Left lung (tissue), 10 donors: ENCODE measurements around the gene DYRK4. TPM values are rescaled to one million over a fixed set of nuclear protein-coding genes. Genes with fewer than 3 reads are reported as not detected.

Experiments
- ATAC-seq: fragments of 200-7000 bp; cut with Tn5 transposase; one replicate; pipeline ENCODE4 v1.9.1; 2020; ENCODE audit warnings: moderate library complexity
- DNase-seq, 4 donors: peaks; one replicate each; pipeline ENCODE4 v3.0.0-alpha.2; 2013 to 2020
- H3K27ac ChIP-seq, 2 donors: fragments of 200-600 bp; sonication (generic) in 1 of 2; one replicate each; pipeline versions ENCODE4 v1.5.0 to v1.8.0; 2020 to 2021
- H3K27me3 ChIP-seq, 2 donors: fragments of 200-600 bp; sonication (generic) in 1 of 2; one replicate each; pipeline versions ENCODE4 v1.5.0 to v1.8.0; 2020 to 2021
- H3K36me3 ChIP-seq, 2 donors: fragments of 200-600 bp; sonication (generic) in 1 of 2; one replicate each; pipeline versions ENCODE4 v1.5.0 to v1.8.0; 2020 to 2021
- H3K4me1 ChIP-seq, 2 donors: fragments of 200-600 bp; one replicate each; pipeline ENCODE4 v1.8.0; 2021
- H3K4me3 ChIP-seq, 2 donors: fragments of 200-600 bp; sonication (generic) in 1 of 2; one replicate each; pipeline versions ENCODE4 v1.5.0 to v1.8.0; 2020 to 2021; ENCODE audit warnings: mild to moderate bottlenecking in 1 of 2
- H3K9me3 ChIP-seq, 2 donors: fragments of 200-600 bp; sonication (generic) in 1 of 2; one replicate each; pipeline versions ENCODE4 v1.5.0 to v1.8.0; 2020 to 2021
- CTCF ChIP-seq, 2 donors: fragments of 200-600 bp; sonication (generic) in 1 of 2; IDR thresholded peaks; one replicate each; pipeline versions ENCODE4 v1.5.0 to v1.8.0; 2021; ENCODE audit warnings: antibody characterized with exemption in 2 of 2
- intact Hi-C, 2 donors: fragments of 100-400 bp; cut with DNase I; formaldehyde crosslinking; loops; one replicate each; pipeline versions ENCODE4 v1.11.2 to v1.14.2; 2022
- polyA plus RNA-seq, 6 donors: library from polyadenylated mRNA; unstranded; fragments of 120-200 nt; gene quantifications; one replicate each; pipeline ENCODE4 v1.2.1, GENCODE V29; 2013; ENCODE audit not compliant: insufficient read length in 6 of 6
- total RNA-seq, 2 donors: library from RNA; stranded (reverse); fragmentation: NEBNext Ultra II Directional; extraction: Animal tissue kit (Norgen Biotek cat#: 25700); gene quantifications; one replicate each; pipeline ENCODE4 v1.2.1, GENCODE V29; 2021
- donor health status: DM: no; HTN: yes; CAD: no.
- donor health status: DM: no; HTN: no; CAD: no.

Gene DYRK4
- total and polyA plus RNA-seq, 8 donors, result 35.0 to 65.4 (median 56.6) TPM

GRCh38 chr12:4539167-4539870 lies 22.7 kb upstream of the DYRK4 start:
- intact Hi-C loops, result no loop called here
- no peak for DNase-seq
- ATAC-seq, result no peak
- Histone ChIP-seq H3K36me3 (peaks cover 0 to 12% of the 10 kb centered on the region in 2 donors), H3K4me1 (peaks cover 9 to 28% of the 10 kb centered on the region in 2 donors), H3K27ac (peak overlapping the region in 1 of 2 donors; percentile 94), H3K4me3 (peak overlapping the region; percentile 81 to 84), H3K9me3 (no peaks in the 10 kb centered on the region), H3K27me3 (no peaks in the 10 kb centered on the region)
- TF ChIP-seq CTCF (IDR thresholded peaks at IDR 0.05), result no peak

GRCh38 chr12:4540170-4540569 lies 21.8 kb upstream of the DYRK4 start:
- Histone ChIP-seq H3K9me3 (no peaks in the 10 kb centered on the region), H3K36me3 (peaks cover 0 to 7% of the 10 kb centered on the region in 2 donors), H3K4me3 (no peak overlapping the region), H3K27ac (no peak overlapping the region), H3K27me3 (no peaks in the 10 kb centered on the region), H3K4me1 (peaks cover 9 to 28% of the 10 kb centered on the region in 2 donors)
- intact Hi-C loops, result no loop called here
- DNase-seq, result no peak
- TF ChIP-seq CTCF (IDR thresholded peaks at IDR 0.05), result no peak
- ATAC-seq, result no peak

GRCh38 chr12:4540638-4541037 lies 21.4 kb upstream of the DYRK4 start:
- intact Hi-C loops, result no loop called here
- no peak for ATAC-seq
- Histone ChIP-seq H3K27me3 (no peaks in the 10 kb centered on the region), H3K9me3 (no peaks in the 10 kb centered on the region), H3K4me1 (peaks cover 9 to 28% of the 10 kb centered on the region in 2 donors), H3K27ac (no peak overlapping the region), H3K4me3 (no peak overlapping the region), H3K36me3 (peaks cover 0 to 4% of the 10 kb centered on the region in 2 donors)
- TF ChIP-seq CTCF (IDR thresholded peaks at IDR 0.05), result no peak
- DNase-seq, result no peak

- no peak for DNase-seq
- peaks cover 0 to 5% of the 10 kb centered on the region in 2 donors for H3K36me3 ChIP-seq
- H3K27ac ChIP-seq, result no peak overlapping the region
- TF ChIP-seq CTCF (IDR thresholded peaks at IDR 0.05), result no peak
- H3K9me3 ChIP-seq, result no peaks in the 10 kb centered on the region
- intact Hi-C loops, result no loop called here
- H3K27me3 ChIP-seq, result no peaks in the 10 kb centered on the region
- no peak for ATAC-seq
- H3K4me1 ChIP-seq, result peaks cover 0 to 4% of the 10 kb centered on the region in 2 donors
- H3K4me3 ChIP-seq, result no peak overlapping the region
Observed at GRCh38 chr12:4545195-4545594, 16.8 kb upstream of the DYRK4 start.

- no peaks in the 10 kb centered on the region for H3K27me3 ChIP-seq
- H3K27ac ChIP-seq, result no peak overlapping the region
- ATAC-seq (no peak), DNase-seq (no peak)
- H3K4me3 ChIP-seq, result no peak overlapping the region
- no peaks in the 10 kb centered on the region for H3K4me1 ChIP-seq
- peaks cover 0 to 12% of the 10 kb centered on the region in 2 donors for H3K36me3 ChIP-seq
- TF ChIP-seq CTCF (IDR thresholded peaks at IDR 0.05), result no peak
- intact Hi-C loops, result no loop called here
- H3K9me3 ChIP-seq, result no peaks in the 10 kb centered on the region
Observed at GRCh38 chr12:4552191-4552590, 9.8 kb upstream of the DYRK4 start.
